GM18505 (cell line): Measurements from ENCODE around the gene PSME3.

Source experiments
- ATAC-seq: cut with Tn5 transposase; IDR thresholded peaks from one replicate; pipeline ENCODE4 v1.9.1; 2021; ENCODE audit not compliant: unreplicated experiment
- POLR2A ChIP-seq: IDR thresholded peaks from 4 replicates; pipeline ENCODE4 v1.6.1; 2011; ENCODE audit warnings: borderline replicate concordance; ENCODE audit not compliant: insufficient read depth, insufficient read length; ENCODE audit errors: extremely low read depth

PSME3 gene

DNA sequence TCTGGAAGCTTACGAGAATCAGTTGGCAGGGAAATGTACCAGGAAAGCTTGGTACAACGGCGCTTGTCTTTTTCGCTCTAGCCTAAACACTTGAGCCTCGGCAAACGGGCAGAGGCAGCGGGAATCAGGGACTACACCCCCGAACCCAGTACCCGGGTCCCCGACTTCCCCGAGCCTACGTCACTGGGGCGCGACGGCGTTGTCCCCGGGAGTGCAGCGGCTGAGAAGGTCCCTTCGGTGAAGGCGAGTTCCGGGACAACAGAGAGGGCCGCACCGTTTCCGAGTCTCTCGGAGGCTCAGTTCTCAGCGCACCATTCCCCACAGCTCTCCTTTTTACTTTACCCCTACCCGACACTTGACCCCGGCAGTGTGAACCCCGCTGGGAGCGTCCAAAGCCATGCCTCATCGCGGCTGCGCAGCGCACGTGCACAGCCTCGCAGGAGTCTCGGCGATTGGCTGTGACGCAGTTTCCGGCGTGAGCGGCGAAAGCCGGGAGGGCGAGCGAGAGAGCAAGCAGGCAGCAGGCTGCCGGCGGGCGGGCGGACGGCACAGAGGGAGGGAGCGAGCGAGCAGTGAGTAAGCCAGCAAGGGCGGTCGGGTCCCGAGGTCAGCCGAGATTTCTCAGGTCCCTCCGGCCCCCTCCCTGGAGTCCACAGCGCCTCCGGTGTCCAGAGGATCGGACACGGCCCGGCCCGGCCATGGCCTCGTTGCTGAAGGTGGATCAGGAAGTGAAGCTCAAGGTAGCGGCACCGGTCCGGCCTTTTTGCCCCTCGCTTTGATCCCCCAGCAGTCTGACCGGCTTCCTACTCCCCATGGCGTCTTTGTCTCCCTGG, at the start of gene PSME3:
PSME3 (plus strand) TSS at position 464 of the 833 bp plus-strand sequence; CDS start at position 699, 235 bp downstream.
- peak; percentile 70 for ATAC-seq
- TF ChIP-seq POLR2A = peak; percentile 96

GRCh38 chr17:42783791-42784138, 49.4 kb upstream of the PSME3 start:
- TF ChIP-seq POLR2A = no peak
- ATAC-seq = no peak

GRCh38 chr17:42784409-42784808, 48.8 kb upstream of the PSME3 start:
- TF ChIP-seq POLR2A = no peak
- no peak for ATAC-seq

DNA sequence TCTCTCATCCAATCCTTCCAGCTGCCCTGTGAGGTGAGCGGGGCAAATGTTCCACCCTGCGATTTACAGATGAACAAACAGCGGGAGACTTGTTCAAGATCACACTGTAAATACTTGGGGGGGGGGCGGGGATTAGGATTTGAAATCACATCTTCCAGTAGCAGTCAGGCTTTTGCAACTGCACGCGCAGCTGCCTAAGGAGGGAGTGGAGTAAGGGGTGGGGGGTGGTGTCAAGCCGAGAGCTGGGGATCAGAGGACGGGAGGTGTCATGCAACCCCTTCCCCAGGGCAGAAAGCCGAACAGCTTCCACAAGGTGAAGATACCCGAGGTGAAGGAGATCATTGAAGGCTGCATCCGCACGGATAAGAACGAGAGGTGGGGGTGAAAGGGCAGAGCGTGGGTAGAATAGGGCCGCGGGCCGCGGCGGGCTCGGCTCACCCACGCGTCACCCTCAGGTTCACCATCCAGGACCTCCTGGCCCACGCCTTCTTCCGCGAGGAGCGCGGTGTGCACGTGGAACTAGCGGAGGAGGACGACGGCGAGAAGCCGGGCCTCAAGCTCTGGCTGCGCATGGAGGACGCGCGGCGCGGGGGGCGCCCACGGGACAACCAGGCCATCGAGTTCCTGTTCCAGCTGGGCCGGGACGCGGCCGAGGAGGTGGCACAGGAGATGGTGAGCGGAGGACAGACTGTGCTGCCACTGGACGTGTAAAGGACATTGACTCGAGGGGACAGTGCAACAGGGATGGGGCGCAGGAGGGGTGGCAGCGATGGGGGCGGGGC, 48.2 kb upstream of the PSME3 start:
- ATAC-seq = no peak
- no peak for TF ChIP-seq POLR2A

- ATAC-seq = no peak
- no peak for TF ChIP-seq POLR2A
These were observed 45.9 kb upstream of the PSME3 start for GRCh38 chr17:42787266-42787665.

- TF ChIP-seq POLR2A = no peak
- ATAC-seq = no peak
These were observed 41.2 kb upstream of the PSME3 start for GRCh38 chr17:42791948-42792347.

- no peak for TF ChIP-seq POLR2A
- ATAC-seq = no peak
These were observed 40.7 kb upstream of the PSME3 start for GRCh38 chr17:42792545-42792944.

- no peak for TF ChIP-seq POLR2A
- no peak for ATAC-seq
These were observed 38.1 kb upstream of the PSME3 start for GRCh38 chr17:42795061-42795460.

- no peak for TF ChIP-seq POLR2A
- no peak for ATAC-seq
These were observed 37.7 kb upstream of the PSME3 start for GRCh38 chr17:42795465-42795864.

- no peak for TF ChIP-seq POLR2A
These were observed 37.0 kb upstream of the PSME3 start for GRCh38 chr17:42796066-42796758.

DNA sequence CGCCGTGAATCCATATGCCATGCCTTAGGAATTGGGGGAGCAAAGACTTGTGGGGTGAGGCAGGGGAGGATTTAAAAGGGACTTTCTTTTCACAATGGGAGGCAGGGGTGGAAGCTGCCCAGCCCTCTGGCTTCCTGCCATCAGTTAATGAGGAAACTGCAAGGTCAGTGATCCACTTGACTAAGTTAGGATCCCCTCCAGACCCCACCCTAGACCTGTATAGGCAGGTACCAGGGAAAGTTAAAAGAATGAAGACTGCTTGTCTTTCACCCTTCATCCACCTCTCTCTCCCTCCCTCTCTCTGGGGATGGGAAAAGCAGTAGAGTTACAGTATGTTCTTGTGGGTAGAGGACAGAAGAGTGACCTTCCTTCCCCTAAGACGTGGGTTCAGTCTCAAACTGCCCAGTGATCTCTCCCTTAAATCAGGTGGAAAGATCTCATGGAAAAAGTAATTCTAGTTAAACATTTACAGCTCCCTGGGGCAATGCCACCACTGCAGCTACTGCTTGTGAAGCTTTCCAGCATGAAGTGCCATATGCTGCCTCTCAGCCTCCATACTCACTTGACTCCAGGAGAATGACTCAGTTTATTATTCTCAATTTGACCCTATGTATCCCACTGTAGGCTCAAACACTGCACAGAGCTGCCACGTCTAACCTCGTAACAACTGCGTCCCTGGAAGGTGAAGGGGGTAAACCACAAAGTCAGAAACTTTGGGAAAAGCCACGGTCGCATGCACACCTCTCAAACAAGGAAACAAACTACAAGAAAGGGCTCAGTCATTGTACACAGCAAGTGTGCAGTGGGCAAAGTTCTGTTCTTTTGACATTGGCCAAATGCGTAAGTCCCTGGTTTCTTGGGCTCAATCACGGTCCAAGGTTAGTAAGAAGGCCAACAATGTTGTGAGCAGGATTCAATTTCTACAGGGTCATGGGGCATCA, 35.9 kb upstream of the PSME3 start:
- no peak for TF ChIP-seq POLR2A
- ATAC-seq = no peak

More at GRCh38 chr17:42796066-42796758, 37.0 kb upstream of the PSME3 start:
- no peak for ATAC-seq

DNA sequence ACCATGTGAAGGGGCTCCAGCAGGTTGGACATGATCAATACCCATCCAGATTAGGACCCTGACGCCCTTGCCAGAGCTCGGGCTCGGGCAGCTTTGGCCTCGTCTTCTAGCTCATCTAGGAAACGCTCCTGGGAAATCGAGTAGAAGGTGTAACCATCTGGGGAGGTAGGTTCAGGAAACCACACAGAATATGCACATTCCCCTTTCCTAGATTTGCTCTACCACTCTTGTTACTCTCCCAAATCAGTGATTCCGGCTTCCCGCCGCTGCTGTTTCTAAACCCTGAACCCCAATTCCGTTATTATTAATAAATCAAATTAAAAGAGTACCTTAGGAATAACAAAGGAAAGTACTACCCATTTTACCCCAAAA, 35.2 kb upstream of the PSME3 start:
- no peak for TF ChIP-seq POLR2A
- no peak for ATAC-seq
